WTC11 (cell line): ENCODE data around the gene CHST15. TPM values are rescaled to one million over a fixed set of nuclear protein-coding genes. Genes with fewer than 3 reads are reported as not detected.

Experiments
- ATAC-seq: fragments of 200-7000 bp; cut with Tn5 transposase; 2 replicates; pipeline ENCODE4 v1.10.0; 2021; ENCODE audit warnings: mild to moderate bottlenecking, moderate library complexity
- CTCF ChIA-PET: fragments of 300-600 bp; sonication (Branson Sonifier 250); formaldehyde crosslinking; loops from one replicate; lab custom pipeline; 2021; ENCODE audit warnings: antibody characterized with exemption; lab: Charles Lee
- POLR2A ChIA-PET: fragments of 350-600 bp; sonication (Branson Sonifier 250); formaldehyde crosslinking; loops from one replicate; lab custom pipeline; 2021; ENCODE audit warnings: antibody characterized with exemption; lab: Charles Lee
- DNase-seq: peaks from one replicate; pipeline ENCODE4 v3.0.0; 2021; ENCODE audit warnings: low spot score
- H3K27ac Mint-ChIP-seq: 2 replicates; pipeline ENCODE4 v1.8.0; 2021; ENCODE audit warnings: mixed read lengths
- H3K27me3 Mint-ChIP-seq: 2 replicates; pipeline ENCODE4 v1.8.0; 2021; ENCODE audit warnings: low read depth, mild to moderate bottlenecking, moderate library complexity, mixed read lengths
- H3K36me3 Mint-ChIP-seq: 2 replicates; pipeline ENCODE4 v1.8.0; 2021; ENCODE audit warnings: mixed read lengths
- H3K4me1 Mint-ChIP-seq: 2 replicates; pipeline ENCODE4 v1.8.0; 2022; ENCODE audit warnings: mixed read lengths
- H3K4me3 Mint-ChIP-seq: 2 replicates; pipeline ENCODE4 v1.8.0; 2021; ENCODE audit warnings: mild to moderate bottlenecking, moderate library complexity, mixed read lengths
- H3K9me3 Mint-ChIP-seq: 2 replicates; pipeline ENCODE4 v1.8.0; 2021; ENCODE audit warnings: mixed read lengths
- ATF1 ChIP-seq: sonication (generic); formaldehyde crosslinking; IDR thresholded peaks from 2 replicates; pipeline ENCODE4 v1.8.1; 2023; ENCODE audit warnings: mild to moderate bottlenecking, moderate library complexity, missing genetic modification reagents
- ATF3 ChIP-seq: sonication (generic); formaldehyde crosslinking; conservative IDR thresholded peaks from 2 replicates; pipeline ENCODE4 v1.8.1; 2022; ENCODE audit warnings: mild to moderate bottlenecking, missing genetic modification reagents
- CREB1 ChIP-seq: sonication (generic); formaldehyde crosslinking; IDR thresholded peaks from 2 replicates; pipeline ENCODE4 v1.8.0; 2023; ENCODE audit warnings: mild to moderate bottlenecking, missing genetic modification reagents
- E2F5 ChIP-seq: sonication (generic); formaldehyde crosslinking; IDR thresholded peaks from 2 replicates; pipeline ENCODE4 v1.8.1; 2022; ENCODE audit warnings: mild to moderate bottlenecking, moderate library complexity, missing genetic modification reagents
- ETV6 ChIP-seq: sonication (generic); formaldehyde crosslinking; IDR thresholded peaks from 2 replicates; pipeline ENCODE4 v1.8.1; 2022; ENCODE audit warnings: mild to moderate bottlenecking, missing genetic modification reagents
- GRHL2 ChIP-seq: fragments of 250-450 bp; sonication (Bioruptor Pico); IDR thresholded peaks from 2 replicates; pipeline ENCODE4 v1.8.0; 2022; ENCODE audit warnings: mild to moderate bottlenecking, moderate library complexity; ENCODE audit not compliant: insufficient replicate concordance, severe bottlenecking
- KAT7 ChIP-seq: sonication (generic); formaldehyde crosslinking; IDR thresholded peaks from 2 replicates; pipeline ENCODE4 v1.8.1; 2023; ENCODE audit warnings: missing genetic modification reagents, mild to moderate bottlenecking, borderline replicate concordance
- MYBL2 ChIP-seq: sonication (generic); formaldehyde crosslinking; IDR thresholded peaks from 2 replicates; pipeline ENCODE4 v1.8.1; 2023; ENCODE audit warnings: mild to moderate bottlenecking, moderate library complexity, missing genetic modification reagents
- NR1H2 ChIP-seq: sonication (generic); formaldehyde crosslinking; IDR thresholded peaks from 2 replicates; pipeline ENCODE4 v1.9.0; 2021; ENCODE audit warnings: mild to moderate bottlenecking, moderate library complexity, missing genetic modification reagents
- SMAD3 ChIP-seq: sonication (generic); formaldehyde crosslinking; IDR thresholded peaks from 2 replicates; pipeline ENCODE4 v1.8.0; 2022; ENCODE audit warnings: missing genetic modification reagents, mild to moderate bottlenecking, borderline replicate concordance
- SP1 ChIP-seq: sonication (generic); formaldehyde crosslinking; conservative IDR thresholded peaks from 2 replicates; pipeline ENCODE4 v1.8.1; 2022; ENCODE audit warnings: missing genetic modification reagents
- TP53 ChIP-seq: sonication (generic); formaldehyde crosslinking; IDR thresholded peaks from 2 replicates; pipeline ENCODE4 v1.8.1; 2023; ENCODE audit warnings: mild to moderate bottlenecking, missing genetic modification reagents
- ZBTB21 ChIP-seq: sonication (generic); formaldehyde crosslinking; IDR thresholded peaks from 2 replicates; pipeline ENCODE4 v1.8.1; 2023; ENCODE audit warnings: mild to moderate bottlenecking, missing genetic modification reagents, borderline replicate concordance
- ZNF121 ChIP-seq: sonication (generic); formaldehyde crosslinking; IDR thresholded peaks from 2 replicates; pipeline ENCODE4 v1.8.0; 2023; ENCODE audit warnings: missing genetic modification reagents
- ZNF232 ChIP-seq: sonication (generic); formaldehyde crosslinking; IDR thresholded peaks from 2 replicates; pipeline ENCODE4 v1.8.0; 2022; ENCODE audit warnings: mild to moderate bottlenecking, missing genetic modification reagents
- ZNF263 ChIP-seq: sonication (generic); formaldehyde crosslinking; IDR thresholded peaks from 2 replicates; pipeline ENCODE4 v1.8.1; 2022; ENCODE audit warnings: low read depth, mild to moderate bottlenecking, moderate library complexity, missing genetic modification reagents
- ZNF512 ChIP-seq: sonication (generic); formaldehyde crosslinking; IDR thresholded peaks from 2 replicates; pipeline ENCODE4 v1.8.1; 2022; ENCODE audit warnings: missing genetic modification reagents, borderline replicate concordance
- total RNA-seq: library from RNA; stranded (reverse); gene quantifications from 3 replicates; pipeline ENCODE4 v1.2.3, GENCODE V29; 2021
- TF ChIP-seq, protein P1 (sequence below): sonication (generic); formaldehyde crosslinking; IDR thresholded peaks from 2 replicates; pipeline ENCODE4 v1.8.0; 2022; ENCODE audit warnings: mild to moderate bottlenecking, missing genetic modification reagents
- TF ChIP-seq, protein P2 (sequence below): fragments of 200-600 bp; IDR thresholded peaks from 2 replicates; pipeline ENCODE4 v1.8.0; 2022; ENCODE audit warnings: antibody characterized with exemption

The CHST15 gene
- total RNA-seq, 1 experiment from 2014 or later = 10.7 TPM

- peaks cover 20% of the 10 kb centered on the region for H3K4me1 Mint-ChIP-seq
- CTCF ChIA-PET = interaction anchor here (0.5 to 4.6 kb wide), 104 partner anchors 8 to 748 kb away, joined by 3 to 128 read pairs (median 5); partner anchors contain the start of genes CHST15, CPXM2, LHPP and OAT
- DNase-seq = peak; percentile 97
- H3K36me3 Mint-ChIP-seq = no peaks in the 10 kb centered on the region
- peak; percentile 68 for ATAC-seq
- H3K9me3 Mint-ChIP-seq = no peaks in the 10 kb centered on the region
- TF ChIP-seq, protein P1, sequence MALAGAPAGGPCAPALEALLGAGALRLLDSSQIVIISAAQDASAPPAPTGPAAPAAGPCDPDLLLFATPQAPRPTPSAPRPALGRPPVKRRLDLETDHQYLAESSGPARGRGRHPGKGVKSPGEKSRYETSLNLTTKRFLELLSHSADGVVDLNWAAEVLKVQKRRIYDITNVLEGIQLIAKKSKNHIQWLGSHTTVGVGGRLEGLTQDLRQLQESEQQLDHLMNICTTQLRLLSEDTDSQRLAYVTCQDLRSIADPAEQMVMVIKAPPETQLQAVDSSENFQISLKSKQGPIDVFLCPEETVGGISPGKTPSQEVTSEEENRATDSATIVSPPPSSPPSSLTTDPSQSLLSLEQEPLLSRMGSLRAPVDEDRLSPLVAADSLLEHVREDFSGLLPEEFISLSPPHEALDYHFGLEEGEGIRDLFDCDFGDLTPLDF (CRISPR knock-in tag) = no peak
- TF ChIP-seq, protein P2, sequence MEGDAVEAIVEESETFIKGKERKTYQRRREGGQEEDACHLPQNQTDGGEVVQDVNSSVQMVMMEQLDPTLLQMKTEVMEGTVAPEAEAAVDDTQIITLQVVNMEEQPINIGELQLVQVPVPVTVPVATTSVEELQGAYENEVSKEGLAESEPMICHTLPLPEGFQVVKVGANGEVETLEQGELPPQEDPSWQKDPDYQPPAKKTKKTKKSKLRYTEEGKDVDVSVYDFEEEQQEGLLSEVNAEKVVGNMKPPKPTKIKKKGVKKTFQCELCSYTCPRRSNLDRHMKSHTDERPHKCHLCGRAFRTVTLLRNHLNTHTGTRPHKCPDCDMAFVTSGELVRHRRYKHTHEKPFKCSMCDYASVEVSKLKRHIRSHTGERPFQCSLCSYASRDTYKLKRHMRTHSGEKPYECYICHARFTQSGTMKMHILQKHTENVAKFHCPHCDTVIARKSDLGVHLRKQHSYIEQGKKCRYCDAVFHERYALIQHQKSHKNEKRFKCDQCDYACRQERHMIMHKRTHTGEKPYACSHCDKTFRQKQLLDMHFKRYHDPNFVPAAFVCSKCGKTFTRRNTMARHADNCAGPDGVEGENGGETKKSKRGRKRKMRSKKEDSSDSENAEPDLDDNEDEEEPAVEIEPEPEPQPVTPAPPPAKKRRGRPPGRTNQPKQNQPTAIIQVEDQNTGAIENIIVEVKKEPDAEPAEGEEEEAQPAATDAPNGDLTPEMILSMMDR = peak; percentile 100
- TF ChIP-seq ZNF263 (no peak), ZNF232 (no peak), TP53 (CRISPR knock-in tag) (no peak), ETV6 (0 out of 2 replicates have a peak, but pooled peaks have one; percentile 52), SP1 (peak; percentile 52; the same call in 1 of the 2 replicates), ATF3 (no peak)
- H3K27me3 Mint-ChIP-seq = peaks cover 47% of the 10 kb centered on the region
- no peak overlapping the region for H3K27ac Mint-ChIP-seq
- H3K4me3 Mint-ChIP-seq = peak overlapping the region; percentile 70
- POLR2A ChIA-PET = no interaction called here
Observed at GRCh38 chr10:123994417-123995081, 98.8 kb downstream of the CHST15 start.

GRCh38 chr10:123993534-123994416, 99.6 kb downstream of the CHST15 start:
- ChIA-PET POLR2A (no interaction called here), CTCF (interaction anchor here (0.5 to 4.6 kb wide), 83 partner anchors 9 to 749 kb away, joined by 3 to 128 read pairs (median 5); partner anchors contain the start of genes CHST15 and LHPP)
- ATAC-seq (no peak), DNase-seq (no peak)
- Mint-ChIP-seq H3K27me3 (peaks cover 51% of the 10 kb centered on the region), H3K9me3 (no peaks in the 10 kb centered on the region), H3K27ac (no peak overlapping the region), H3K4me1 (peaks cover 17% of the 10 kb centered on the region), H3K36me3 (no peaks in the 10 kb centered on the region), H3K4me3 (no peak overlapping the region)
- TF ChIP-seq E2F5 (CRISPR knock-in tag) (no peak), SMAD3 (CRISPR knock-in tag) (no peak)

DNA sequence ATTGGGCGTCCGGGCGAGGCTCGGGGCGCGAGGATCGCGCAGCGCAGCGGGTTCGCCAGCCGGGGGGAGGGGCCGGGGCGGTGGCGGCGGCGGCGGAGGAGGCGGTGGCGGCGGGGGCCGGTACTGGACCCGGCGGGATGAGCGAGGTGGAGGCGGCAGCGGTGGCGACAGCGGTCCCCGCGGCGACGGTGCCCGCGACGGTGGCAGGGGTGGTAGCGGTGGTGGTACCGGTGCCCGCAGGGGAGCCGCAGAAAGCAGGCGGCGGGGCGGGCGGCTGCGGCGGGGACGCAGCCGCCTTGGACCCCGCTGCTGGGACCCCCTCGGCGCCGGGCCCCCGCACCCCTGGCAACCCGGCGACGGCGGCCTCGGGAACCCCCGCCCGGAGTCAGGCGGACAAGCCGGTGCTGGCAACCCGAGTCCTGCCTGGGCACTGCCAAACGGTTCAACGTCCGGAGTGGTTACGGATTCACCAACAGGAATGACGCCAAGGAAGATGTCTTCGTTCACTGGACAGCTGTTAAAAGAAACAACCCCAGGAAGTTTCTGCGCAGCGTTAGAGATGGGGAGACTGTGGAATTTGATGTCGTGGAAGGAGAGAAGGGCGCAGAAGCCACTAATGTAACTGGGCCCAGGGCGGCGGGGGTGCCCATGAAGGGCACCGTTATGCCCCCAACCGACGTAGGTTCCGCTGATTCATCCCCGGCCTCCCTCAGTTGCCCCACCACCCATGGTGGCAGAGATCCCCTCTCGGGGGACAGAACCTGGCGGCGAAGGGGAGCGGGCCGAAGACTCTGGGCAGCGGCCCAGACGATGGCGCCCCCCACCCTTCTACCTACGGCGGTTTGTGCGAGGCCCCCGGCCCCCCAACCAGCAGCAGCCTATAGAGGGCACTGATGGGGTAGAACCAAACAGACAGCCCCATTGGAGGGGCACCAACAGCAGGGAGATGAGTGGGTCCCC, 101.5 kb downstream of the CHST15 start:
- DNase-seq = no peak
- CTCF ChIA-PET = interaction anchor here (0.6 kb wide), 1 partner anchor 18 kb away, joined by 3 read pairs; no protein-coding TSS in a partner anchor
- no peaks in the 10 kb centered on the region for H3K9me3 Mint-ChIP-seq
- H3K4me3 Mint-ChIP-seq = peak overlapping the region; percentile 71
- peaks cover 57% of the 10 kb centered on the region for H3K27me3 Mint-ChIP-seq
- no peak for ATAC-seq
- TF ChIP-seq CREB1 (no peak), ATF1 (CRISPR knock-in tag) (no peak), KAT7 (CRISPR knock-in tag) (no peak), ZNF121 (CRISPR knock-in tag) (no peak), ZNF512 (CRISPR knock-in tag) (no peak), GRHL2 (no peak), MYBL2 (no peak), ZBTB21 (CRISPR knock-in tag) (no peak), NR1H2 (CRISPR knock-in tag) (no peak)
- no peaks in the 10 kb centered on the region for H3K36me3 Mint-ChIP-seq
- POLR2A ChIA-PET = no interaction called here
- H3K4me1 Mint-ChIP-seq = peaks cover 17% of the 10 kb centered on the region
- H3K27ac Mint-ChIP-seq = no peak overlapping the region
